ENCODE data around the gene ZNF417. TPM values are rescaled to one million over a fixed set of nuclear protein-coding genes. Genes with fewer than 3 reads are reported as not detected.
"Not testable (repeated sequence)": the region's sequence is repeated elsewhere in the genome, so short reads cannot be mapped to it uniquely, and the experiment has no call there.

The ZNF417 gene
- total and polyA plus RNA-seq, 11 donors = 3.8 to 15.6 (median 8.9) TPM

DNA sequence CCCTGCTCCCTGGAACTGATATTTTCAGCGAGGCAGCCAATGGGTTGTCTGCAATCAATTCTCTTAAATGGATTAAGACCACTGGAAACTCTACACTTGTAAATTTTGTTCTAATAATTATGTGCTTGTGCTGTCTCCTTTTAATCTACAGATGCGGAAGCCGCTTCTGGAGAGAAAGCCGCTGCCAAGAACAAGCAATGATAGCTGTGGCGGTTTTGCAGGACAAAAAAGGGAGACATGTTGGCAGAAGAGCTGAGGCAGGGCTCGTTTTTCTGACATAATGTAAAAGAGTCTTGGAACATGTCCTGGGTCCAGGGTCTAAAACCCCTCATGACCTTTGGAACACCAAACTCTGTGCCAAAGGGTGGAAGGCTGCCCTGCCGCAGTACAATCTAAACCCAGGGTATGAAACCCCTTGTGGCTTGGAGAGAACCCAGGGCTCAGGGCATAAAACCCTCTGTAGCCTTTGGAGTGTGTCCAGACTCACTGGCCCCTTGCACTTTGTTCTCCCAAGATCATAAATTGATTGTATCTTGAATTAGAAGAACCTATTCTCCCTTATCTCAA is 12.7 kb downstream of the ZNF417 start:
- H3K9me3 ChIP-seq = peaks cover 0 to 41% (median 0%) of the 10 kb centered on the region in 12 donors
- WGBS, 4 donors = 58 to 70% (median 64%) methylated on average over 7 of the region's 7 CpGs

DNA sequence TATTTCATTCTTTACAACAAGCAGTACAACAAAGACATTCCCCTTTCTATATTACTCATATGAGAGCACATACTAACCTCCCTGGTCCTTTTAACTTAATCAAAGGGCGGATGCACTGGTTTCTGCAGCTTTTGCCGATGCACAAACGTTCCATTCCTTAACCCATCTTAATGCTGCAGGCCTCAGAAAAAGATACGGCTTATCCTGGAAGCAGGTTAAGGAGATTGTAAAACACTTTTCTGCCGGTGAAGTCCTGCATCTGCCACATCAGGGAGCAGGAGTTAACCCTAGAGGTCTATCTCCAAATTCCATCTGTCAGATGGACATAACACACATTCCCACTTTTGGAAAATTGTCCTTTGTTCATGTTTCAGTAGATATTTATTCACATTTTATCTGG is 16.1 kb downstream of the ZNF417 start:
- no peaks in the 10 kb centered on the region for H3K27me3 ChIP-seq
- intact Hi-C loops (cut with DNase I) = loop anchor here in 7 of 10 donors (5.0 to 10.0 kb wide), 3 partner anchors 156 to 796 kb away; partner anchors contain the start of gene ZNF776 (in 3 of the 7)
- ATAC-seq = no peak

More for the DNA sequence above, 12.7 kb downstream of the ZNF417 start:
- Histone ChIP-seq H3K4me3 (no peak overlapping the region), H3K27ac (no peak overlapping the region), H3K27me3 (no peaks in the 10 kb centered on the region), H3K36me3 (peaks cover 0 to 43% (median 14%) of the 10 kb centered on the region in 9 donors), H3K4me1 (peaks cover 0 to 8% (median 0%) of the 10 kb centered on the region in 12 donors)
- intact Hi-C loops (cut with DNase I) = loop anchor here in 7 of 10 donors (5.0 to 10.0 kb wide), 3 partner anchors 159 to 799 kb away; partner anchors contain the start of gene ZNF776 (in 3 of the 7)
- no peak for ATAC-seq
- TF ChIP-seq, protein P1, sequence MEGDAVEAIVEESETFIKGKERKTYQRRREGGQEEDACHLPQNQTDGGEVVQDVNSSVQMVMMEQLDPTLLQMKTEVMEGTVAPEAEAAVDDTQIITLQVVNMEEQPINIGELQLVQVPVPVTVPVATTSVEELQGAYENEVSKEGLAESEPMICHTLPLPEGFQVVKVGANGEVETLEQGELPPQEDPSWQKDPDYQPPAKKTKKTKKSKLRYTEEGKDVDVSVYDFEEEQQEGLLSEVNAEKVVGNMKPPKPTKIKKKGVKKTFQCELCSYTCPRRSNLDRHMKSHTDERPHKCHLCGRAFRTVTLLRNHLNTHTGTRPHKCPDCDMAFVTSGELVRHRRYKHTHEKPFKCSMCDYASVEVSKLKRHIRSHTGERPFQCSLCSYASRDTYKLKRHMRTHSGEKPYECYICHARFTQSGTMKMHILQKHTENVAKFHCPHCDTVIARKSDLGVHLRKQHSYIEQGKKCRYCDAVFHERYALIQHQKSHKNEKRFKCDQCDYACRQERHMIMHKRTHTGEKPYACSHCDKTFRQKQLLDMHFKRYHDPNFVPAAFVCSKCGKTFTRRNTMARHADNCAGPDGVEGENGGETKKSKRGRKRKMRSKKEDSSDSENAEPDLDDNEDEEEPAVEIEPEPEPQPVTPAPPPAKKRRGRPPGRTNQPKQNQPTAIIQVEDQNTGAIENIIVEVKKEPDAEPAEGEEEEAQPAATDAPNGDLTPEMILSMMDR (IDR thresholded peaks at IDR 0.05) = no peak
- no peak for DNase-seq

GRCh38 chr19:57890706-57891105 is 25.7 kb downstream of the ZNF417 start:
- H3K36me3 ChIP-seq, H3K4me3 ChIP-seq, ATAC-seq, H3K27ac ChIP-seq, DNase-seq, H3K27me3 ChIP-seq, H3K9me3 ChIP-seq: not testable (repeated sequence)
- peaks cover 0 to 22% (median 10%) of the 10 kb centered on the region in 12 donors for H3K4me1 ChIP-seq
- WGBS, 4 donors = 33 to 52% (median 43%) methylated on average over 3 of the region's 3 CpGs
- intact Hi-C loops (cut with DNase I) = loop anchor here in 2 of 10 donors (10.0 kb wide), 1 partner anchor 146 kb away; the partner anchor contains the start of gene ZNF776 (in 2 of the 2)

More for the DNA sequence above, 16.1 kb downstream of the ZNF417 start:
- DNase-seq = no peak
- TF ChIP-seq, protein P1 (IDR thresholded peaks at IDR 0.05) = no peak
- Histone ChIP-seq H3K4me3 (no peak overlapping the region), H3K27ac (no peak overlapping the region), H3K9me3 (peaks cover 0 to 21% (median 0%) of the 10 kb centered on the region in 12 donors), H3K36me3 (peaks cover 0 to 18% (median 0%) of the 10 kb centered on the region in 9 donors), H3K4me1 (peaks cover 0 to 8% (median 0%) of the 10 kb centered on the region in 12 donors)
- WGBS, 4 donors = 59 to 66% (median 66%) methylated on average over 5 of the region's 5 CpGs

DNA sequence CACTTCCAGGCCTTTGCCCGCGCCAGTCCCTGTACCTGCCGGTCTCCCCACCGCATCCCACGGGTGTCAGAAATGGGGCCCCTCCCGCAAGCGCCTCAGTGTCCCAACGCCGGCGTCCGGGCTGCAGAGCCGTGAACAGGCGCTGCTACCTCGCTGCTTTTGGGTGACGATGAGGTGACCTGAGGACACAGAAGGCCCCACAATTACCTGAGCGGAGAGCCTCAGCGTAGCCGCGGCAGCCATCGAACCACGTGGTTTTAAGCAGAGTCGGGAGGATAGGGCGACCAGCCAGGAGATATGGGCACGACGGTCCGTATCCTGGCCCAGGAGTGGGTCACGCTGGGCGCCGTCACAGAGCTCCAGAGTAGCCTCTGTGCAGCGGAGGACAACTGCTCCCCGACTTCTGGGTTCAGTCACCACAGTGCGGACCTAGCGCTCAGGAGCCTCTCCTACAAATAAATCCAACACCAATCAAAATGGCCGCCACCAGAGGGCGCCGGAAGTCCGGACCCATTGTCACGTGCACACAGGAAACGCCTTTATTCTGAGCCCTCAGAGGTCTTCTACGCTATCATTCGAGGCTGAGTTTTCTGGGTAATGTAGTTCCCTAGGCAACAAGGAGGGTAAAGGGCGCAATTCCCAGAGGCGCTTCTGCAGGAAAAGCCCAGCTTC is 27.7 kb downstream of the ZNF417 start, which contains the start of gene ZNF814:
Gene ZNF814, minus strand, starts transcription at position 478 of the 672 bp plus-strand sequence. Its CDS starts 235 bp downstream, at position 243.
- intact Hi-C loops (cut with DNase I) = loop anchor here in 1 of 10 donors (10.0 kb wide), 1 partner anchor 144 kb away; the partner anchor contains the start of gene ZNF776
- peak; percentile 91 to 96 (median 94) for ATAC-seq
- 1% methylated on average over 41 to 43 of the region's 43 CpGs for WGBS, 4 donors

More for the DNA sequence above, 27.7 kb downstream of the ZNF417 start, which contains the start of gene ZNF814:
- Histone ChIP-seq H3K36me3 (peaks cover 0 to 16% (median 4%) of the 10 kb centered on the region in 9 donors), H3K27ac (peak within 1 kb of the TSS in 11 of 12 donors; percentile 56 to 84 (median 77)), H3K9me3 (peaks cover 0 to 24% (median 0%) of the 10 kb centered on the region in 12 donors), H3K4me3 (peak within 1 kb of the TSS; percentile 25 to 91 (median 78)), H3K27me3 (no peaks in the 10 kb centered on the region), H3K4me1 (peaks cover 0 to 22% (median 11%) of the 10 kb centered on the region in 12 donors)
- peak in 1 of 2 donors; percentile 25 for TF ChIP-seq POLR2A (IDR thresholded peaks at IDR 0.05)
- TF ChIP-seq, protein P1 (IDR thresholded peaks at IDR 0.05) = peak; percentile 24 to 77 (median 49)
- DNase-seq = peak; percentile 86 to 90 (median 88)
